ENCODE results near the gene FAM168B.
"Not testable (repeated sequence)": the region's sequence is repeated elsewhere in the genome, so short reads cannot be mapped to it uniquely, and the experiment has no call there.

Gene FAM168B, protein sequence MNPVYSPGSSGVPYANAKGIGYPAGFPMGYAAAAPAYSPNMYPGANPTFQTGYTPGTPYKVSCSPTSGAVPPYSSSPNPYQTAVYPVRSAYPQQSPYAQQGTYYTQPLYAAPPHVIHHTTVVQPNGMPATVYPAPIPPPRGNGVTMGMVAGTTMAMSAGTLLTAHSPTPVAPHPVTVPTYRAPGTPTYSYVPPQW

DNA sequence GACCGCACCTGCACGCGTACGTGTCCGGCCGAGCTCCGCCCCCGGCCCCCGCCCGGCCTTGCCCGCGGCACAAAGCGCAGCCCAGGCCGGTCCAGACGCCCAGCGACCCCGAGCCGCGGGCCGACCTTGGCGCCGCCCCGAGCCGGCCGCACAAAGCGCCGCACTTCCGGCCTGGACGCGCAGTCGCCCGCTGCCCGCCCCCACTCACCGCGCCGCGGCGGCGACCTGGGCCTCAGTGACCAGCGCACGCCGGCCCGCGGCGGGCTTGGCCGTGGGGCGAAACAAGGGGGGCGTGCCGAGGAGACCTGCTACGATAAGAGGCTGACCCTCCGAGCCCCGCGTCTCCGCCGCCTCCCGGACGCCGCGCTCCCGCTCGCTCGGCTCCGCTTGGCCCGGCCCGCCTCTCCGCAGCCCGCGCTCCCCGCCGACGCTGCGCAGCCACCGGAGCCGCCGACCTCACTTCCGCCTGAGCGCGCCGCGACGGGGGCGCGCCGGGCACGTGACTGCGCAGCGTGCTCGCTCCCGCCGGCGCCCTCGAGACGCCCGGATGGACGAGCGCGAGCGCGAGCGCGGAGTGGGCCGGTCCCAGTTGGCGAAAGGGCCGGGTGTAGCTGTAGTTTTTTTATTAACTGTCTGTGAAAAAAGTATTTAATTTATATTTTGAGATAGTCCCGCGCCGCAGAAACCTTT is at the start of gene FAM168B:
FAM168B (minus strand) TSS at position 455 of the 690 bp plus-strand sequence. CDS start 10,814 bp downstream, outside the sequence.
- peak; percentile 87 to 94 (median 93) for DNase-seq

DNA sequence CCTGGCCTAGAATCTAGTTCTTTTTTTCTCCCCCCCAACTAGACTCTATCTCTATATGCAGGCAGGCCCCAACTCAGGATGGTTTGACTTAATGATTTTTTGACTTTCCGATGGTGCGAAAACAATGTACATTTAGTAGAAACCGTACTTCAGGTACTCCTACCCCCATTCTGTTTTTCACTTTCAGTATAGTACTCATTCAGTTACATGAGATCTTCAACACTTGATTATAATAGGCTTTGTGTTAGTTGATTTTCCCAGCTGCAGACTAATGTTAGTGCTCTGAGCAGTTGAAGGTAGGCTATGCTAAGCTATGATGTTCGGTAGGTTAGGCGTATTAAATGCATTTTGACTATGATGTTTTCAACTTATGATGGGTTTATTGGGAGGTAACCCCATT is 49.6 kb upstream of the FAM168B start:
- DNase-seq, result no peak

DNA sequence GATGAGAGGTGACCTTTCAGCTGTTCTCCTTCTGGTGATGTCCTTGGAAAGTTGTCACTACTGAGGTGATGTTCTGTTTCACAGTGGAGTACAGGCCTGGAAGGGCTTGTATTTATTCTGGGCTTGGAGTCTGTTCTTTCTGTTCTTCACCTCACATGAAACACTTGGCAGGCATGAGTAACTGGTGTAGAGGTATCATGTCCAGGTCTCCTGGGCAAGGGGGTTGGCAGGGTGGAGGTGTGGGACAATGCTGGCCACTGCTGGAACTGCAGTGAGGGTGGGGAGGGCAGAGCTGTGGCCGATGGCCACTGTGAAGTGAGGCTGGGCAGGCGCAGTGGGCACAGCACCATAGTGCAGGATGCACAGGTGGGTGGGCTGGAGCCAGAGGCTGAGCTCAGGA is 47.3 kb upstream of the FAM168B start:
- no peak for DNase-seq

DNA sequence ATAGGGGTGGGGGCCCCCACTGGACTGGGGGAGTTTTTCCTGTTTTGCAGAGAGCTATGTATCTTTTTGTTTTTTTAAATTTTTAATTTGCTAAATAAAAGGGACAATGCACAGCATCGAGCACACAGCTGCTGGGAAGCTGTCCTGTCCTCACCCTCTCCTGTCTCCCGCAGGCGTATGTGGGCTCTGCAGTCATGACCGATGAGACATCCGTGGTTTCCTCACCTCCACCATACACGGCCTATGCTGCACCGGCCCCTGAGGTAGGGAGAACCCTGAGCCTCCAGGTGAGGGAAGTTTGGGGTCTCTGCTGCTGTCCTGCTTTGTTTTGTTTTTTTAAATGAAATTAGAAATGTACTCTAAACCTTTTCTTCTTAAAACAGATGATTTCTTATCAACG is 39.5 kb upstream of the FAM168B start:
- no peak for DNase-seq

DNA sequence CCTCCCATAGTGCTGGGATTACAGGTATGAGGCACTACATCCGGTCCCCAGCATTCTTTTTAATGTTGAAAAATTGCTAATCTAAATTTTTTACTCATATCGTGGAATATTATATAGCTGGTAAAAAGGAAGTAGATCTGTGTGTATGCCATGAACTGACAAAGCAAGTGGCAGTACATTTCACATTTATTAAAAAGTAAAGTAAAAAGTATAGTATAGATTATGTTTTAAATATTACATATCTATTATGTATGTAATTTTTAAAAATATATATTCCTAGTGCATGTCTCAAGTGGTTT is 37.0 kb upstream of the FAM168B start:
- no peak for DNase-seq

DNA sequence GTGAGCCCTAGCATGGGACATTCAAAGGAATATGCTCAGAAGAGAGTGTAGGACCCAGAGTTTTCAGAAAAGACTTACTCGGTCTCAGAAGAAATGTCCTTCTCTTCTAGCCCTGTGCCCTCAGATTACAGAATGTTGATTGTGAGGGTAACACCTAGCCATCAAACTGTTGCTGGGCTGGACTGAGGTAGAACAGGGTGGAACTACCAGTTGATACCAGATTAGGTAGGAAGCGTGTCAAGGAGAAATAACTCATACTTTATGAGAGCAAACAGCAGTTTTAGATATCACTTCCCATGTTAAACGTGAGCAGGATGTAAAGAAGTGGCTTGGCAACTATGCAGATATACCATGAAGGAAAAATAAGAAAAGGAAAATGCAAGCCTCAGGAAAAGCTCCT is 34.7 kb upstream of the FAM168B start:
- no peak for DNase-seq

DNA sequence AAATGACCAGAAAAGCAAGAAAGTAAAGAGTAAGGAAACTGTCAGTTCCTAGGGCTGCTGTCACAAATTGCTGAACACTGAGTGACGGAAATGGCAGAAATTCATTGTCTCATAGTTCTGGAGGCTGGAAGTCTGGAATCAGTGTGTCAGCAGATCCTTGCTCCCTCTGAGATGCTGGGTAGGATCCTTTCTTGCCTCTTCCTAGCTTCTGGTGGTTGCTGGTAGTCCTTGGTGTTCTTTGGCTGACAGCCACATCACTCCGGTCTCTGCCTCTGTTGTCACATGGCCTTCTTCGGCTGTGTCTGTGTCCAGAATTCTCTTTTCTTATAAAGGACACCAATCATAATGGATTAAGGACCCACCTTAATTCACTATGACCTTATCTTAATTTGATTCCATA is 33.8 kb upstream of the FAM168B start:
- DNase-seq, result no peak

DNA sequence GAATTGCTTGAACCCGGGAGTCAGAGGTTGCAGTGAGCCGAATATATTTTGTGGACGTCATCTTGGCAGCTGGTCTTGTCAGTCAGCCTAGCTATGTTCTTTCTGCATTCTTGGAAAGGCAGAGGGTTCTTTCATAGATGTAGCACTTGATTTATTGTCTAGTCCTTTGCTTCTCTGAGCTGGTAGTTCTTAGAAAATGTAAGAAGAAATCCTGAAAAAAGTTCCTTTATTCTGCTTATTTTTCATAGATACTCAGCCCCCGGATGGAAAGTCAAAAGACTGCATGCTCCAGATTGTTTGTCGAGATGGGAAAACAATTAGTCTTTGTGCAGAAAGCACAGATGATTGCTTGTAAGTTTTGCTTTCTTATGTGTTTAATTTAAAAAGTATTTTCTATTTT is 33.2 kb upstream of the FAM168B start:
- DNase-seq, result no peak

DNA sequence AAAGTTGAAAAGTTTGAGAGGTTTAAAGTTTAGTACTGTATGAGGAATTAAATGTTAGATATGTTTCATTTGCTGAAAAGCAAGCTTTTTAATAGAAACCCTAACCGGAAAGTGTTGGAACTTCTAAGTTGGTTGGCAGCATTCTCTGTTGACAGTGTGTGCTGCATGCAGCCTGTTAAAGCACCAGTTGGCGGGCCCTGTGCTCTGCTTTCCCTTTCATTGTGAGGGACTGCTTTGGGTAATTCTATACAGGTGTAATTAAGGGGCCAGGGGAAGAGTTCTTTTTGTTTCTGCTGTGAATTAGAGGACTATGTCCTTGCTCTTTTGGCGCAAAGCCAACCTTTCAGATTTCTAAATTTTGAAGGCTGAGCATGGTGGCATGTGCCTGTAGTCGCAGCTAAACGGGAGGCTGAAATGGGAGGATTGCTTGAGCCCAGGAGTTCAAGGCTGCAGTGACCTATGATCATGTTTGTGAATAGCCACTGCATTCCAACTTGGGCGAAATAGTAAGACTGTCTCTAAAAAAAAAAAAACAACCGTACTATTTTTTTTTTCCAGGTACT is 32.0 kb upstream of the FAM168B start:
- DNase-seq, result peak in 2 of 3 experiments; percentile 41 to 88

DNA sequence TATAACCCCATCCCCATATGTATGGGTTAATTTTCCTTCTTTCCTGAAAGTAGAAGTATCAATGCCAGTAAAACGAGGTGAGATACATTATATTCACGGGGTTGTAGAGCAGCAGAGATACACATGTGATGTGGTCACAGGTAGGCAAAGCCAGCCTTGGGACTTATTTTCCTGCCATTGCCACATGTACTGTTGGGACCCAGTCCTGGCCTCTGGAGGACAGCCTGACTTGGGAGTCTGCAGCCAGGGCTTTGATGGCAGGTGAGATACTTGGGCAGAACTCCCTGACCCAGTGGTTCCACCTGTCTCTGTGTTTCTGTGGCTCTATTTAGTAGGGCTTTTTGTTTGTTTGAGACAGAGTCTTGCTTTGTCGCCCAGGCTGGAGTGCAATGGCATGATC is 29.9 kb upstream of the FAM168B start:
- DNase-seq, result no peak

DNA sequence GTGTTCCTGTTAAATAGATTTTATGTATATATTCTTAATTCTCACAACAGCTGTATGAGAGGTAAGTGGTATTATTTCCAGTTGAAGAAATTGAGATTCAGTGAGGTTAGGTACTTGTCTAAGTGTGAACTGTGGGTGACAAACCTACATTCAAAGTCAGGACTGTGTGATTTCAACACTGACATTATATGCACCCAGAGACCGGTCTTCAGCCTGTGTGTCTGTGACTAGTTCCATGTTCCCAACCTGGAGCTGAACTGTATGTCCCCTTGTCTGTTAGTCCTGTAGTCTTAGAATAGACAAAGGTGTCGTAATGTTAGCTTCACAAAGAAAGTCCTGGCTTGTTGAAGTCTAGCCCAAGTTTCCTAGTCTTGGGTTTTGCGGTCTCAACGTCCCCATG is 29.2 kb upstream of the FAM168B start:
- DNase-seq, result no peak

DNA sequence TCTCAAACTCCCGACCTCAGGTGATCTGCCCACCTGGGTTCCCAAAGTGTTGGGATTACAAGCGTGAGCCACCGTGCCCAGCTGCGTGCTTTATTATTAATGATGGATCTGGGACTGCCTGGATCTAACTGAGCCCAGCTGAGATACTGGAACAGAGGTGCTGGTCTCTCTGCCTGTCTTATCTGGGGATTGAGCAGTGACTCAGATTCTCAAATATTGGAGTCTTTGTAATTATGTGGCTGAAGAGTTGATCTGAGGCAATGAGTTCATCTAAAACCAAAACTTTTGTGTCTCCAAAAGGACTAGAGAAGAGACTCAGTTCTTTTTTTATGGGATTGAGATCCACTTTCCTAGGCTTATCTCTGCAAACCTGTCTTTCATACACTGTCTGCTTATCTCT is 28.2 kb upstream of the FAM168B start:
- DNase-seq, result no peak

DNA sequence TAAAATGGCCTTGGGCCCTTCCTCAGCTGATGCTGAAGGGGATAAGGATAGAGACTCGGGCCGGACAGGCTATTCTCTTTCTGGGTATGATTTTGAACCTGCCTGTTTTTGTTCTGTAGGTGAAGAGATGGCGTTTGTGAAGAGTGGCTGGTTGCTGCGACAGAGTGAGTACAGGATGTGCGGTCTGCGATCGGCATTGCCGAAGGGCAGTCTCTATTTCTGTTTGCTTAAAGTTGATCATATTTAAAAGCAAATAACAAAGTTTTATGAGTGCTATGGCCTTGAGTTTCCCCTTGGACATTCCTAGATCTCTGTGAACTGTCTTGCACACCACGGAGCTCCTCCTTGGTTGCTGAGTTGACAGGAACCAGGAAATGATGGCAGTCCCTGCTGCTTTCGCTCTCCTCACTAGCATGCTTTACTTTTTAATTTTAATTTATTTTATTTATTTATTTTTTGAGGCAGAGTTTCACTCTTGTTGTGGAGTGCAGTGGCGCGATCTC is 27.6 kb upstream of the FAM168B start:
- DNase-seq, result no peak

DNA sequence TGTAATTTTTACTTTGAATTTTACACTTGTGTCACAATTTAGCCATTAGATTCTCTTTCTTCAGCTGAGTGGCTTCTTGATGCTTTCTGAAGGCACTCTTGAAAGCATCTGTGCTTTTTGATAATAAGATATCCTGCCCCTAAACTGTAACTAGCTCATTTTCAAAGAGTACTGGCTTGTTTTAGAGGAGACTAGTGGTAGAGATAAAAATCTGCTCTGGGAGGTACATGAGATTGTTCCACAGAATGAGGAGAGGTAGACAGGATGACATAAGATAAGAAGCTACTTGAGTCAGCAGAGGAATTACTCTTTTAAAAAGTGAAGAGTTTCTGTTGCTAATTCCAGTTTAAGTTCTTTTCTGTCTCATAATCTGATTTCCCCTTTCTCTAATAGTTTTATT is 22.5 kb upstream of the FAM168B start:
- no peak for DNase-seq

DNA sequence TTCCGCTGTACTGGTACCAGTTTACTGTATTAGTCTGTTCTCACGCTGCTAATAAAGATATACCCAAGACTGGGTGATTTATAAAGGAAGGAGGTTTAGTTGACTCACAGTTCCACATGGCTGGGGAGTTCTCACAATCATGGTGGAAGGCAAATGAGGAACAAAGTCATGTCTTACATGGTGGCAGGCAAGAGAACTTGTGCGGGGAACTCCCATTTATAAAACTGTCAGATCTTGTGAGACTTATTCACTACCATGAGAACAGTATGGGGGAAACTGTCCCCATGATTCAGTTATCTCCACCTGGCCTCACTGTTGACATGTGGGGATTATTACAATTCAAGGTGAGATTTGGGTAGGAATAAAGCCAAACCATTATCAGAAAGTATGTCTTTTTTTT is 21.7 kb upstream of the FAM168B start:
- DNase-seq, result not testable (repeated sequence)

DNA sequence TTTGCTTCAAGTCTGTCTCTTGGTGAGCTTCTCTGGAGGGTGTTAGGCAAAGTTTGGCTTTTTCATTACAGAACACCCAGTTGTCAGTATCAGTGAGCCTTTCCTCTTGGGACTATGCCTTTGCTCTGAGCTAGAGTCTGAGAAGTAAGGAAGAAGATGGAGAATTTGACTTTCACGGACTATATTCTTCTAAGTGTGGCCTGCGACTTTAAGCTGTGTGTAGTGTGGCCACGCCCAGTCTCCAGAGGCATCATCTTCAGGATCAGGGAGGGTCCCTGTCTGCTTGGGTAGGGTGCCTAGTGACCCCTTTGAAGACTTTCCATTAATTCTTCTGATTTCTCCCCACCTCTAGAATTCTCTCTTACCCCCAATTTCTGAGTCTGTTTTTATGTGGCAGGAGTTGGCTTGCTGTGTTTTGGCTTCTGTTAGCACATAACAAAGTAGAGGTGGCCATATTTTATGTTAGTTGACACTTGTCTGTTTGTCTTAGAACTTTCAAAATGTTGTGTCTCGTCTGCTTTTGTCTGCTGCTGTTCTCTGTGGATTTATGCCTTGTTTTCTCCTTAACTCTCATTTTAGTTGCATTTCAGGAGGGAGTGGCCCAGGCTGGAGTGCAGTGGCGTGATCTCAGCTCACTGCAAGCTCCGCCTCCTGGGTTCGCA is 20.4 kb upstream of the FAM168B start:
- no peak for DNase-seq

DNA sequence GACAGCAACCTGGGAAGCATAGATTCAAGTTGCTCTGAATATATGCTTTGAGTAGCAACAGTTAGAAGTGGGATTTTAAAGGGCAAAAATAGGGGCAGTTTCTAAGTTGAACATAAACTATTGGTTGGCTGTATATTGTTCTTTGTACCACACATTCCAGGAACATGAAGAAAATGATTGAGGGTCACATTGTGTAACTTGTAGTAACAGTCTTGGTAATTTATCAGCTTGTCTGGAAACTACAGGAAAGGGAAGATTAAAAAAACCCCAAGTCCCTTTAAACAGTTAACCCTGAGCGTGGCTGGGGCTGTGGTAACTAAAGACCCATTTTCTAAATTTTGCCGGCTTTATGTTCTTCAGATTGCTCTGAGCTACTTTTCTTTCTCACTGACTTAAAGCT is 19.3 kb upstream of the FAM168B start:
- no peak for DNase-seq

DNA sequence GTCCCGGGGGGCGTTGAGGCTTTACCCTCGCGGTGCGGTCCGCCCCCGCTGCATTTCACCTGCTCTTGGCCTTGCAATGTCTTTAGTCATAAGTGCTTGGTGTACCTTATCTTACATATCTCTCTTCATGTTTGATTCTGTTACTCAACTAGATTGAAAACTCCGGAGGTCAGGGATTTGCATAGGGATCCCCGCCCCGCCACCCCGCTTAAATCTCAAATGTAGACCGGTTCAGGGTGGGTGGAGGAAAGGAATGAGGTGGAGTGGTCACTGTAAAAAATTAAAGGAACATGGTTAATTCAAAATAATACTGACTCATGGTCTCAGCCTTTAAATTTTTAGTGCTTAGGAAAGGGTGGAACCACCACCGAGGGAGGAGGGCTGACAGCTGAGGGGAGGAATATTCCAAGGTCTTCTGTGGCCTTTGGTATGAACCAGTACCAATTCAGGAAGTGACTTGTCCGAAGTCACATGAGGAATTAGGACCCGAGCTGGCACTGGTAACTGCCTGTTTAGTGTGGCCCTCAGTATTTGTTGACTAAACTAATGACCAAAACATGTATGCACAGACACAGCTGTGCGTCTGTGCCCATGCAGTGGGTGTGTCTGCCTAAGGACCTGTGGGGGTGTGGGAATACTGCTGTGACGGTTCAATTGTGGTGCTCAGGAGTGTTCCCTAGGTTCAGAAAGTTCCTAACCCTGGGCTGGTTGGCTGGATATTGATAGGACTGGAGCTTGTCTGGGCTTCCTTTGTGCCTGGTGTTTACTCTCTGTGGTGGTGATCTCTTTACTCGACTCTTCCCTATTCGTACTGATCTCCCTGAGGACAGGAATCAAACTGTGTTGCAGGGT is 12.9 kb upstream of the FAM168B start:
- peak in 2 of 3 experiments; percentile 28 to 45 for DNase-seq

DNA sequence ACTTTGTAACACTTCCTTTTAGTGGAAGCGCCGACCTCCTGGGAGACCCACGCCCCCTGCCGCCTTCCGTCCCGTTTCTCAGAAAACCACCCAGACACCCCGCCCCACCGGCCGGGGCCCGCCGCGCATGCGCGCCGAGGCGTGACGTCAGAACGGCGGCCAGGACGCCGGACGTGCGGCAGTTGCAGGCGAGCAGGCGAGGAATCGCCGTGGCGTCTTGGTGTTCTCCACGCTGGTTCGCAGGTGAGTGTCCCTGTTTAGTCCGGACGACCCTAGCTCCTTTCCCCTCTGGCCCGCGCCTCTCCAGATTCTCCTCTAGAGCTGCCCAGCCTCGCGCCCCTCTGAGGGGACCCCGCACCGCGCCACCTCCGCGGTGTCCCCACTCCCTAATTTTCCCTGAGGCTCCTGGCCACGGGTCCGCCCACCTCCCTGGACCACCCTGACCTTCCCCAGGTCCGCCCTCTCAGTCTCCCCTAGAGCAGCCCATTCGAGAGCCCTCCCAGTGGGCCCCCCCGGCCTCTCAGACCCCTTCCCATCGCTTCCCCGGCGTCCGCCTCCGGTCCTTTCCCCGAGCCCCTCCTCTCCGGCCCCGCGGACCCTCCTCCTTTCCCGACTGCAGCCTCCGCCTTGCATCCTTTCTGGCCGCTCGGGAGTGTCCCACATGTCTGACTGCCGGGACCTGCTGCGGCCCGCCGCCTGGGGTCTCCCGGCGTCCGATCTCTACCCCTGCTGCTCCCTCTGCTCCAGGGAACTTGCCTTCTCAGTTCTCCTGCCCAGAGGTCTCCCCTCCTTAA is 12.1 kb upstream of the FAM168B start, which contains the start of gene PLEKHB2:
PLEKHB2 (plus strand) TSS at position 181 of the 794 bp plus-strand sequence. CDS start 15,606 bp downstream, outside the sequence.
- peak; percentile 81 to 96 (median 90) for DNase-seq

DNA sequence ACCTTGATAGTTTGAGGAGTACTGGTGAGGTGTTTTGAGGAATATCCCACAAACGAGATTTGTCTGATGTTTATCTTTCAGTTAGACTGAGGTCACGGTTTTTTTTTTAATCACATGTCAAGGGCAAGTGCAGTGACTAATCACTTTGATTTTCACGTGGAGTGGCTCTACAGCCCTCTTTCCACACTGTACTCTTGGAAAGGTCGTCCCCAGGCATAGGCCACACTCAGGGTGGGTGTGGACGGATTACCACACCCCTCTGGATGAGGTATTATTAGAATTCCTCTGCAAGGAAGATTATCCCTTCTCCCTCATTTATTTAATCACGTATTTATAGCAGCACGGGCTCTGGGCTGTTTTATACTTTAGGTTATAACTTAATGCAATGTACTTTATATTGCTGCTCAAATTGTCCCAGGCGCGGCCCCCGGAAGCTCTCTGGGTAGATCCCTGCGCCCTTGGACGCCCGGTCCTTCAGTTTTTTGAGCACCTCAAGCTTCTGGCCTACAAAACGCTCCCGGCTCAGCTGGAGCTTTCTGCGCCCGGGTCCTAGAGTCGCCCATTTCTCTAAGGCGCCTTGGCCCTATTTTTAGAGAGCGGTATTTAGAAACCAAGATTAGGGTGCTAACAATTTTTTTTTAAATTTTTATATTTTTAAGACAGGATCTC is 11.4 kb upstream of the FAM168B start:
- DNase-seq, result peak; percentile 76 to 96 (median 90)

DNA sequence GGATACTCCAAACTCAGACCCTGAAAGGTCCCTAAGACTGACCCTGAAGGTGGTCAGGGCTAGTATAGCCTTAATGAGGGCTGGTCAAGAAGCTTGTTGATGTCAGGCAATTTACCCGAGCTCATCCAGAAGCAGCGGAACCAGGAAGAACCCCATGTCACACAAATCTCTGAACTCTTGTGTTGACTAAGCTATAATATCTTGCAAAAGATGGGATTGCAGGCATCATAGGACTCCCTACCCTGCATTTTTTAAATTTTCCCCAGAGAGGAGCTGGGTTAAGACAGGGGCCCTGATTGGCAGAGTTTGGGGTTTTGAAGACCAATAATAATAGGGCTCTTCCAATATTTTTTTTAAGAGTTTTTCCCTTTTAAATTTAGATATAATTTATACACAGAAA is 9.9 kb upstream of the FAM168B start:
- DNase-seq, result no peak
